HEK293 (cell line): ENCODE results near the gene NEMP2.
A peak's percentile ranks its signal among the peaks of the same experiment; 100 is the strongest.

Experiments used
- CTCF ChIA-PET: fragments of 350-600 bp; formaldehyde crosslinking; extraction: SDS; loops from one replicate; lab custom pipeline; 2021; ENCODE audit warnings: antibody characterized with exemption; lab: Yijun Ruan, JAX
- POLR2A ChIA-PET: fragments of 300-600 bp; formaldehyde crosslinking; extraction: SDS; loops from one replicate; lab custom pipeline; 2020; ENCODE audit warnings: antibody characterized with exemption, inconsistent platforms; lab: Yijun Ruan, JAX
- H3K27ac ChIP-seq: fragments of 200-500 bp; sonication (Bioruptor generic); 2 replicates; pipeline ENCODE4 v1.5.1; 2014; ENCODE audit warnings: low read depth, low read length, control low read depth, inconsistent platforms; ENCODE audit errors: extremely low read depth
- H3K36me3 ChIP-seq, 2 experiments: fragments of 200-500 bp in 1 of 2; sonication (Bioruptor generic) in 1 of 2; 1 replicate in 1 of 2; 2 replicates in 1 of 2; pipeline ENCODE4 v1.5.1; 2014 to 2017; ENCODE audit warnings: inconsistent platforms in 2 of 2, low read length in 2 of 2; ENCODE audit not compliant: control insufficient read depth in 2 of 2, insufficient read depth in 1 of 2
- H3K4me1 ChIP-seq: fragments of 200-500 bp; sonication (Bioruptor generic); 2 replicates; pipeline ENCODE4 v1.5.1; 2014; ENCODE audit warnings: mild to moderate bottlenecking, low read length, inconsistent platforms; ENCODE audit not compliant: control insufficient read depth, insufficient read depth
- H3K4me3 ChIP-seq: 2 replicates; pipeline ENCODE4 v1.5.1; 2011; ENCODE audit warnings: low read depth, mild to moderate bottlenecking, control low read depth, low read length, moderate library complexity
- H3K9me3 ChIP-seq: fragments of 200-500 bp; sonication (Bioruptor generic); 2 replicates; pipeline ENCODE4 v1.5.1; 2014; ENCODE audit warnings: low read depth, low read length, inconsistent platforms; ENCODE audit not compliant: control insufficient read depth, insufficient read depth
- ATF2 ChIP-seq: fragments of 450-650 bp; formaldehyde crosslinking; IDR thresholded peaks from 2 replicates; pipeline ENCODE4 v1.5.1; 2016; ENCODE audit warnings: missing biosample characterization, missing genetic modification characterization, low read depth
- BCL11A ChIP-seq: fragments of 450-650 bp; formaldehyde crosslinking; IDR thresholded peaks from 2 replicates; pipeline ENCODE4 v1.5.1; 2016; ENCODE audit warnings: low read depth, missing biosample characterization, missing genetic modification characterization
- BCL11B ChIP-seq: fragments of 450-650 bp; formaldehyde crosslinking; IDR thresholded peaks from 2 replicates; pipeline ENCODE4 v1.5.1; 2016; ENCODE audit warnings: low read depth, missing biosample characterization, missing genetic modification characterization
- ELK4 ChIP-seq: IDR thresholded peaks from 2 replicates; pipeline ENCODE4 v1.6.1; 2011; ENCODE audit warnings: mild to moderate bottlenecking, low read depth, low read length, borderline replicate concordance
- GFI1B ChIP-seq: fragments of 450-650 bp; formaldehyde crosslinking; IDR thresholded peaks from 2 replicates; pipeline ENCODE4 v1.5.1; 2016; ENCODE audit warnings: missing biosample characterization, missing genetic modification characterization
- HOXA7 ChIP-seq: sonication (generic); formaldehyde crosslinking; IDR thresholded peaks from 2 replicates; pipeline ENCODE4 v1.8.1; 2022; ENCODE audit warnings: missing genetic modification reagents, borderline replicate concordance
- KLF17 ChIP-seq: fragments of 450-650 bp; formaldehyde crosslinking; IDR thresholded peaks from 2 replicates; pipeline ENCODE4 v1.5.1; 2016; ENCODE audit warnings: missing biosample characterization, missing genetic modification characterization
- KLF8 ChIP-seq: fragments of 450-650 bp; formaldehyde crosslinking; IDR thresholded peaks from 2 replicates; pipeline ENCODE4 v1.5.1; 2016; ENCODE audit warnings: missing biosample characterization, missing genetic modification characterization
- SETDB1 ChIP-seq: IDR thresholded peaks from one replicate; pipeline ENCODE4 v1.6.1; 2017; ENCODE audit warnings: mild to moderate bottlenecking, low read length, moderate library complexity, mixed read lengths; ENCODE audit not compliant: insufficient read length
- ZBTB21 ChIP-seq: fragments of 450-650 bp; formaldehyde crosslinking; IDR thresholded peaks from 2 replicates; pipeline ENCODE4 v1.5.1; 2017; ENCODE audit warnings: missing biosample characterization, missing genetic modification characterization
- ZBTB8A ChIP-seq: fragments of 450-650 bp; formaldehyde crosslinking; IDR thresholded peaks from 2 replicates; pipeline ENCODE4 v1.5.1; 2016; ENCODE audit warnings: missing biosample characterization, missing genetic modification characterization
- ZNF10 ChIP-seq: fragments of 450-650 bp; formaldehyde crosslinking; IDR thresholded peaks from 2 replicates; pipeline ENCODE4 v1.5.1; 2017; ENCODE audit warnings: missing biosample characterization, missing genetic modification characterization
- ZNF138 ChIP-seq: fragments of 450-650 bp; formaldehyde crosslinking; IDR thresholded peaks from 2 replicates; pipeline ENCODE4 v1.5.1; 2016; ENCODE audit warnings: missing biosample characterization, missing genetic modification characterization, borderline replicate concordance
- ZNF175 ChIP-seq: fragments of 450-650 bp; formaldehyde crosslinking; IDR thresholded peaks from 2 replicates; pipeline ENCODE4 v1.5.1; 2016; ENCODE audit warnings: missing biosample characterization, missing genetic modification characterization
- ZNF239 ChIP-seq: fragments of 450-650 bp; formaldehyde crosslinking; IDR thresholded peaks from 2 replicates; pipeline ENCODE4 v1.5.1; 2016; ENCODE audit warnings: missing biosample characterization, missing genetic modification characterization
- ZNF248 ChIP-seq: fragments of 450-650 bp; formaldehyde crosslinking; IDR thresholded peaks from 2 replicates; pipeline ENCODE4 v1.5.1; 2017; ENCODE audit warnings: missing biosample characterization, missing genetic modification characterization
- ZNF266 ChIP-seq: fragments of 450-650 bp; formaldehyde crosslinking; IDR thresholded peaks from 2 replicates; pipeline ENCODE4 v1.5.1; 2016; ENCODE audit warnings: missing biosample characterization, missing genetic modification characterization, low read depth
- ZNF311 ChIP-seq: fragments of 450-650 bp; formaldehyde crosslinking; IDR thresholded peaks from 2 replicates; pipeline ENCODE4 v1.5.1; 2017; ENCODE audit warnings: missing biosample characterization, missing genetic modification characterization, borderline replicate concordance
- ZNF350 ChIP-seq: fragments of 450-650 bp; formaldehyde crosslinking; IDR thresholded peaks from 2 replicates; pipeline ENCODE4 v1.5.0; 2017; ENCODE audit warnings: missing biosample characterization, mild to moderate bottlenecking, missing genetic modification characterization
- ZNF510 ChIP-seq: fragments of 450-650 bp; formaldehyde crosslinking; IDR thresholded peaks from 2 replicates; pipeline ENCODE4 v1.5.1; 2018; ENCODE audit warnings: mild to moderate bottlenecking, missing genetic modification characterization, missing biosample characterization; ENCODE audit not compliant: insufficient replicate concordance
- ZNF530 ChIP-seq: fragments of 450-650 bp; formaldehyde crosslinking; IDR thresholded peaks from 2 replicates; pipeline ENCODE4 v1.5.1; 2016; ENCODE audit warnings: low read depth, missing biosample characterization, missing genetic modification characterization
- ZNF558 ChIP-seq: fragments of 450-650 bp; formaldehyde crosslinking; IDR thresholded peaks from 2 replicates; pipeline ENCODE4 v1.5.1; 2016; ENCODE audit warnings: missing biosample characterization, missing genetic modification characterization
- ZNF560 ChIP-seq: fragments of 450-650 bp; formaldehyde crosslinking; IDR thresholded peaks from 2 replicates; pipeline ENCODE4 v1.5.1; 2017; ENCODE audit warnings: missing biosample characterization, missing genetic modification characterization, borderline replicate concordance
- ZNF580 ChIP-seq: fragments of 450-650 bp; formaldehyde crosslinking; IDR thresholded peaks from 2 replicates; pipeline ENCODE4 v1.5.1; 2016; ENCODE audit warnings: missing biosample characterization, missing genetic modification characterization
- ZNF585B ChIP-seq: fragments of 450-650 bp; formaldehyde crosslinking; IDR thresholded peaks from 2 replicates; pipeline ENCODE4 v1.5.1; 2016; ENCODE audit warnings: missing biosample characterization, missing genetic modification characterization
- ZNF654 ChIP-seq: fragments of 450-650 bp; formaldehyde crosslinking; IDR thresholded peaks from 2 replicates; pipeline ENCODE4 v1.5.1; 2016; ENCODE audit warnings: low read depth, missing biosample characterization, missing genetic modification characterization
- ZNF664 ChIP-seq: fragments of 450-650 bp; formaldehyde crosslinking; IDR thresholded peaks from 2 replicates; pipeline ENCODE4 v1.5.1; 2016; ENCODE audit warnings: missing biosample characterization, missing genetic modification characterization
- ZNF76 ChIP-seq: fragments of 450-650 bp; formaldehyde crosslinking; IDR thresholded peaks from 2 replicates; pipeline ENCODE4; 2016; ENCODE audit warnings: low read depth, missing biosample characterization, missing genetic modification characterization, borderline replicate concordance
- ZNF785 ChIP-seq: fragments of 450-650 bp; formaldehyde crosslinking; IDR thresholded peaks from 2 replicates; pipeline ENCODE4 v1.5.1; 2016; ENCODE audit warnings: missing biosample characterization, missing genetic modification characterization
- ZSCAN18 ChIP-seq: fragments of 450-650 bp; formaldehyde crosslinking; IDR thresholded peaks from 2 replicates; pipeline ENCODE4 v1.5.1; 2016; ENCODE audit warnings: missing biosample characterization, missing genetic modification characterization

NEMP2 gene

GRCh38 chr2:190538201-190538600 is 3.7 kb upstream of the NEMP2 start:
- POLR2A ChIA-PET = no interaction called here
- no peaks in the 10 kb centered on the region for H3K9me3 ChIP-seq

GRCh38 chr2:190537765-190538164 is 3.2 kb upstream of the NEMP2 start:
- TF ChIP-seq ZNF558 (tag by site-specific recombination) (no peak), SETDB1 (peak; percentile 59), BCL11B (tag by site-specific recombination) (no peak), ZNF175 (tag by site-specific recombination) (no peak), ZNF530 (tag by site-specific recombination) (no peak), ELK4 (no peak), ZNF510 (tag by site-specific recombination) (no peak), ZBTB21 (tag by site-specific recombination) (no peak), ZNF560 (tag by site-specific recombination) (no peak), ZNF266 (tag by site-specific recombination) (no peak), ZNF664 (no peak), ZBTB8A (tag by site-specific recombination) (no peak), ZNF785 (tag by site-specific recombination) (no peak), ZNF76 (tag by site-specific recombination) (no peak), ZNF585B (tag by site-specific recombination) (peak; percentile 69), ZNF10 (tag by site-specific recombination) (no peak)
- H3K4me1 ChIP-seq = no peaks in the 10 kb centered on the region
- no peaks in the 10 kb centered on the region for H3K9me3 ChIP-seq
- POLR2A ChIA-PET = no interaction called here
- H3K36me3 ChIP-seq = peaks cover 0 to 6% of the 10 kb centered on the region in 2 experiments; a peak in 1 of 3 replicates
- H3K27ac ChIP-seq = no peak overlapping the region
- no peak overlapping the region for H3K4me3 ChIP-seq
- CTCF ChIA-PET = no interaction called here

More at GRCh38 chr2:190538201-190538600, 3.7 kb upstream of the NEMP2 start:
- CTCF ChIA-PET = interaction anchor here (0.7 to 1.0 kb wide), 3 partner anchors 12 to 142 kb away, joined by 3 to 4 read pairs (median 3); no protein-coding TSS in a partner anchor
- Histone ChIP-seq H3K4me1 (no peaks in the 10 kb centered on the region), H3K27ac (no peak overlapping the region), H3K36me3 (peaks cover 0 to 6% of the 10 kb centered on the region in 2 experiments; a peak in 1 of 3 replicates), H3K4me3 (no peak overlapping the region)
- TF ChIP-seq KLF8 = no peak
- TF ChIP-seq ZSCAN18 (tag by site-specific recombination) = no peak
- no peak for TF ChIP-seq ZNF138
- no peak for TF ChIP-seq ZNF350 (tag by site-specific recombination)

GRCh38 chr2:190535586-190535985 is 1.1 kb upstream of the NEMP2 start:
- ChIA-PET POLR2A (no interaction called here), CTCF (no interaction called here)
- Histone ChIP-seq H3K36me3 (peaks cover 0 to 6% of the 10 kb centered on the region in 2 experiments; a peak in 1 of 3 replicates), H3K4me1 (no peaks in the 10 kb centered on the region), H3K9me3 (no peaks in the 10 kb centered on the region), H3K4me3 (peak overlapping the region; percentile 67), H3K27ac (no peak overlapping the region)
- no peak for TF ChIP-seq ZNF248
- no peak for TF ChIP-seq KLF17
- no peak for TF ChIP-seq ATF2 (tag by site-specific recombination)
- TF ChIP-seq BCL11A (tag by site-specific recombination) = no peak
- no peak for TF ChIP-seq ZNF311
- no peak for TF ChIP-seq GFI1B (tag by site-specific recombination)
- no peak for TF ChIP-seq HOXA7 (CRISPR knock-in tag)
- no peak for TF ChIP-seq ZNF580 (tag by site-specific recombination)
- TF ChIP-seq ZNF654 (tag by site-specific recombination) = no peak
- no peak for TF ChIP-seq ZNF239 (tag by site-specific recombination)
